Uterus (tissue), 4 donors: ENCODE results near the gene DNAJC18. TPM values are rescaled to one million over a fixed set of nuclear protein-coding genes. Genes with fewer than 3 reads are reported as not detected.

Source experiments
- DNase-seq, 2 donors: peaks; one replicate each; pipeline ENCODE4 v3.0.0-alpha.2; 2019 to 2020
- H3K27ac ChIP-seq, 2 donors: fragments of 200-600 bp; sonication (generic); 1 replicate in 1 of 2; 2 replicates in 1 of 2; pipeline ENCODE4 v1.5.1; 2016 to 2018
- H3K27me3 ChIP-seq, 2 donors: fragments of 200-600 bp; sonication (generic); one replicate each; pipeline ENCODE4 v1.5.1; 2018 to 2019; ENCODE audit warnings: control low read depth in 1 of 2
- H3K36me3 ChIP-seq, 2 donors: fragments of 200-600 bp; sonication (generic); one replicate each; pipeline ENCODE4 v1.5.1; 2019; ENCODE audit warnings: control low read depth in 1 of 2
- H3K4me1 ChIP-seq, 2 donors: fragments of 200-600 bp; sonication (generic); one replicate each; pipeline ENCODE4 v1.5.1; 2018 to 2019; ENCODE audit warnings: control low read depth in 1 of 2
- H3K4me3 ChIP-seq, 2 donors: fragments of 200-600 bp; sonication (generic); 1 replicate in 1 of 2; 2 replicates in 1 of 2; pipeline ENCODE4 v1.5.1; 2018 to 2019; ENCODE audit warnings: mild to moderate bottlenecking in 1 of 2
- H3K9me3 ChIP-seq, 2 donors: fragments of 200-600 bp; sonication (generic); one replicate each; pipeline ENCODE4 v1.5.1; 2019; ENCODE audit warnings: control low read depth in 1 of 2
- CTCF ChIP-seq, 4 experiments: fragments of 200-600 bp in 2 of 4; fragments of 450-650 bp in 2 of 4; sonication (generic) in 2 of 4; IDR thresholded peaks; one replicate each; pipeline ENCODE4 v1.5.1; 2016 to 2019; ENCODE audit warnings: antibody characterized with exemption in 4 of 4, mild to moderate bottlenecking in 2 of 4, moderate library complexity in 1 of 4
- POLR2A ChIP-seq, 2 donors: fragments of 450-650 bp; IDR thresholded peaks; one replicate each; pipeline ENCODE4 v1.6.1; 2016; ENCODE audit warnings: antibody characterized with exemption in 2 of 2, mild to moderate bottlenecking in 1 of 2, moderate library complexity in 1 of 2
- intact Hi-C: fragments of 100-400 bp; cut with DNase I; formaldehyde crosslinking; loops from one replicate; pipeline ENCODE4 v1.15.1; 2023; ENCODE audit warnings: low total_unique reads
- total RNA-seq, 4 donors: library from RNA; depleted of rRNA in 3 of 4; stranded (reverse); fragments of >200 nt in 3 of 4; gene quantifications; one replicate each; pipeline versions ENCODE4 v1.1.0 to v1.2.4, GENCODE V29; 2014 to 2023
- donor health status: DM: yes; HTN: yes; CAD: no.

DNAJC18 gene
- total RNA-seq, 4 donors from 2014 or later, result 3.1 to 21.6 (median 12.6) TPM

GRCh38 chr5:139474890-139475791, 35.8 kb upstream of the DNAJC18 start:
- Histone ChIP-seq H3K4me1 (no peaks in the 10 kb centered on the region), H3K36me3 (no peaks in the 10 kb centered on the region), H3K27ac (peak overlapping the region in 1 of 2 donors; percentile 41), H3K27me3 (no peaks in the 10 kb centered on the region), H3K9me3 (no peaks in the 10 kb centered on the region), H3K4me3 (no peak overlapping the region)
- TF ChIP-seq CTCF (IDR thresholded peaks at IDR 0.05), result no peak
- TF ChIP-seq POLR2A (IDR thresholded peaks at IDR 0.05), result no peak
- intact Hi-C loops, result no loop called here
- peak; percentile 40 for DNase-seq

- H3K4me3 ChIP-seq, result no peak overlapping the region
- intact Hi-C loops, result no loop called here
- peak overlapping the region; percentile 51 to 55 for H3K27ac ChIP-seq
- no peaks in the 10 kb centered on the region for H3K4me1 ChIP-seq
- no peak for DNase-seq
- TF ChIP-seq CTCF (IDR thresholded peaks at IDR 0.05) (no peak), POLR2A (IDR thresholded peaks at IDR 0.05) (no peak)
- H3K36me3 ChIP-seq, result no peaks in the 10 kb centered on the region
- no peaks in the 10 kb centered on the region for H3K9me3 ChIP-seq
- H3K27me3 ChIP-seq, result no peaks in the 10 kb centered on the region
Observed at GRCh38 chr5:139473565-139473964, 34.2 kb upstream of the DNAJC18 start.

- H3K36me3 ChIP-seq, result no peaks in the 10 kb centered on the region
- no peaks in the 10 kb centered on the region for H3K27me3 ChIP-seq
- H3K27ac ChIP-seq, result peak overlapping the region; percentile 51 to 55
- intact Hi-C loops, result no loop called here
- H3K4me3 ChIP-seq, result no peak overlapping the region
- DNase-seq, result no peak
- TF ChIP-seq CTCF (IDR thresholded peaks at IDR 0.05), result no peak
- no peak for TF ChIP-seq POLR2A (IDR thresholded peaks at IDR 0.05)
- no peaks in the 10 kb centered on the region for H3K9me3 ChIP-seq
- H3K4me1 ChIP-seq, result no peaks in the 10 kb centered on the region
Observed at GRCh38 chr5:139473105-139473504, 33.8 kb upstream of the DNAJC18 start.

- peak overlapping the region; percentile 51 to 55 for H3K27ac ChIP-seq
- intact Hi-C loops, result no loop called here
Observed at GRCh38 chr5:139472386-139473030, 33.2 kb upstream of the DNAJC18 start.

More at GRCh38 chr5:139472386-139473030, 33.2 kb upstream of the DNAJC18 start:
- no peak for DNase-seq
- TF ChIP-seq POLR2A (IDR thresholded peaks at IDR 0.05) (no peak), CTCF (IDR thresholded peaks at IDR 0.05) (no peak)
- Histone ChIP-seq H3K4me3 (no peak overlapping the region), H3K27me3 (no peaks in the 10 kb centered on the region), H3K36me3 (no peaks in the 10 kb centered on the region), H3K4me1 (no peaks in the 10 kb centered on the region), H3K9me3 (no peaks in the 10 kb centered on the region)
